SK-N-SH treated with all-trans-retinoic acid at 6 μM for 48 hours (cell line): ENCODE measurements around the gene CMTM3.

Source experiments
- RARB ChIP-seq: fragments of 250-450 bp; sonication (Bioruptor Pico); IDR thresholded peaks from 2 replicates; pipeline ENCODE4 v1.8.0; 2021; ENCODE audit warnings: mild to moderate bottlenecking, moderate library complexity
- TCF4 ChIP-seq: fragments of 250-450 bp; sonication (Bioruptor Pico); IDR thresholded peaks from 2 replicates; pipeline ENCODE4 v1.8.0; 2021; ENCODE audit warnings: mild to moderate bottlenecking, moderate library complexity, borderline replicate concordance
- ZFP3 ChIP-seq: fragments of 250-450 bp; sonication (Bioruptor Pico); IDR thresholded peaks from 2 replicates; pipeline ENCODE4 v1.5.0; 2020; ENCODE audit warnings: mild to moderate bottlenecking, moderate library complexity
- TF ChIP-seq, protein P1 (sequence below): fragments of 250-450 bp; sonication (Bioruptor Pico); IDR thresholded peaks from 2 replicates; pipeline ENCODE4 v1.5.1; 2021; ENCODE audit warnings: mild to moderate bottlenecking, moderate library complexity
- TF ChIP-seq, protein P2 (sequence below): fragments of 250-450 bp; sonication (Bioruptor Pico); IDR thresholded peaks from 2 replicates; pipeline ENCODE4 v1.5.1; 2020; ENCODE audit warnings: low read depth, mild to moderate bottlenecking, moderate library complexity
- TF ChIP-seq, protein P3 (sequence below): fragments of 250-450 bp; sonication (Bioruptor Pico); IDR thresholded peaks from 2 replicates; pipeline ENCODE4 v1.5.0; 2020; ENCODE audit warnings: mild to moderate bottlenecking, moderate library complexity

DNA sequence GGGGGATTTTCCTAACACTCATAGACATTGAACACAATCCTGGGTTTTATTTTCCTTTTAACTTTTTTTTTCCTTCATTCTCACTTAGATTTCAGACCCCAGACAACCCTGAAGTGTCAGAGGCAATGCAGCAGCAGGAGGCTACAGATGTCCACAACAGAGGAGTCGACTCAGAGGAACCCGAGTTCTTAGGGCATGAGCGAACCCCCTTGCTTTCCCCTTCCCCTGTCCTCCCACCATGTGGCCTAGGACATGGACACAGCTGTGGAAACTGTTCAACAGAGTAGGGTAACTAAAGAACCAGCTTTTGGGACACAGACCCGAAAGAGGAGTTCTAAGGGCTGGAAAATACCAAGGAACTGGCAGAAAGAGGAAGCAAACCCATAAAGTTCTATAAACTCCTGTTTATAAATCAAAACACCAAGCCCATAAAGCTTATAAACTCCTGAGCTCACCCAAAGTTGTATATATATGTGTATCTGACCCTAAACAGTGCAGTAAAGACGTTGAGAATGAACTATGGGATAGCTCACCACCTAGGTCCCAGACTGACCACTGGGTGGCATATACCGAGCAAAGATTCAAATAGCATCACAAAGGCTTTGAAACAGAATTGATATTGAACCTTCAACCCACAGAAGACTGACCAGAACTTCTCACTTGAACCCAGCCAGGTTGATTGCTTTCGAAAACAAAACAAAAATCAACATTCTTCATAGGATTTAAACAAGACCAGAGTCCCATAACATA lies 58.1 kb downstream of the CMTM3 start:
- TF ChIP-seq, protein P1, sequence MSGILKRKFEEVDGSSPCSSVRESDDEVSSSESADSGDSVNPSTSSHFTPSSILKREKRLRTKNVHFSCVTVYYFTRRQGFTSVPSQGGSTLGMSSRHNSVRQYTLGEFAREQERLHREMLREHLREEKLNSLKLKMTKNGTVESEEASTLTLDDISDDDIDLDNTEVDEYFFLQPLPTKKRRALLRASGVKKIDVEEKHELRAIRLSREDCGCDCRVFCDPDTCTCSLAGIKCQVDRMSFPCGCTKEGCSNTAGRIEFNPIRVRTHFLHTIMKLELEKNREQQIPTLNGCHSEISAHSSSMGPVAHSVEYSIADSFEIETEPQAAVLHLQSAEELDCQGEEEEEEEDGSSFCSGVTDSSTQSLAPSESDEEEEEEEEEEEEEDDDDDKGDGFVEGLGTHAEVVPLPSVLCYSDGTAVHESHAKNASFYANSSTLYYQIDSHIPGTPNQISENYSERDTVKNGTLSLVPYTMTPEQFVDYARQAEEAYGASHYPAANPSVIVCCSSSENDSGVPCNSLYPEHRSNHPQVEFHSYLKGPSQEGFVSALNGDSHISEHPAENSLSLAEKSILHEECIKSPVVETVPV, result no peak
- TF ChIP-seq TCF4 (no peak), ZFP3 (CRISPR knock-in tag) (no peak), RARB (CRISPR knock-in tag) (no peak)
- TF ChIP-seq, protein P2, sequence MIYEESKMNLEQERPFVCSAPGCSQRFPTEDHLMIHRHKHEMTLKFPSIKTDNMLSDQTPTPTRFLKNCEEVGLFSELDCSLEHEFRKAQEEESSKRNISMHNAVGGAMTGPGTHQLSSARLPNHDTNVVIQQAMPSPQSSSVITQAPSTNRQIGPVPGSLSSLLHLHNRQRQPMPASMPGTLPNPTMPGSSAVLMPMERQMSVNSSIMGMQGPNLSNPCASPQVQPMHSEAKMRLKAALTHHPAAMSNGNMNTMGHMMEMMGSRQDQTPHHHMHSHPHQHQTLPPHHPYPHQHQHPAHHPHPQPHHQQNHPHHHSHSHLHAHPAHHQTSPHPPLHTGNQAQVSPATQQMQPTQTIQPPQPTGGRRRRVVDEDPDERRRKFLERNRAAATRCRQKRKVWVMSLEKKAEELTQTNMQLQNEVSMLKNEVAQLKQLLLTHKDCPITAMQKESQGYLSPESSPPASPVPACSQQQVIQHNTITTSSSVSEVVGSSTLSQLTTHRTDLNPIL (CRISPR knock-in tag), result no peak
- TF ChIP-seq, protein P3, sequence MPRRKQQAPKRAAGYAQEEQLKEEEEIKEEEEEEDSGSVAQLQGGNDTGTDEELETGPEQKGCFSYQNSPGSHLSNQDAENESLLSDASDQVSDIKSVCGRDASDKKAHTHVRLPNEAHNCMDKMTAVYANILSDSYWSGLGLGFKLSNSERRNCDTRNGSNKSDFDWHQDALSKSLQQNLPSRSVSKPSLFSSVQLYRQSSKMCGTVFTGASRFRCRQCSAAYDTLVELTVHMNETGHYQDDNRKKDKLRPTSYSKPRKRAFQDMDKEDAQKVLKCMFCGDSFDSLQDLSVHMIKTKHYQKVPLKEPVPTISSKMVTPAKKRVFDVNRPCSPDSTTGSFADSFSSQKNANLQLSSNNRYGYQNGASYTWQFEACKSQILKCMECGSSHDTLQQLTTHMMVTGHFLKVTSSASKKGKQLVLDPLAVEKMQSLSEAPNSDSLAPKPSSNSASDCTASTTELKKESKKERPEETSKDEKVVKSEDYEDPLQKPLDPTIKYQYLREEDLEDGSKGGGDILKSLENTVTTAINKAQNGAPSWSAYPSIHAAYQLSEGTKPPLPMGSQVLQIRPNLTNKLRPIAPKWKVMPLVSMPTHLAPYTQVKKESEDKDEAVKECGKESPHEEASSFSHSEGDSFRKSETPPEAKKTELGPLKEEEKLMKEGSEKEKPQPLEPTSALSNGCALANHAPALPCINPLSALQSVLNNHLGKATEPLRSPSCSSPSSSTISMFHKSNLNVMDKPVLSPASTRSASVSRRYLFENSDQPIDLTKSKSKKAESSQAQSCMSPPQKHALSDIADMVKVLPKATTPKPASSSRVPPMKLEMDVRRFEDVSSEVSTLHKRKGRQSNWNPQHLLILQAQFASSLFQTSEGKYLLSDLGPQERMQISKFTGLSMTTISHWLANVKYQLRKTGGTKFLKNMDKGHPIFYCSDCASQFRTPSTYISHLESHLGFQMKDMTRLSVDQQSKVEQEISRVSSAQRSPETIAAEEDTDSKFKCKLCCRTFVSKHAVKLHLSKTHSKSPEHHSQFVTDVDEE (CRISPR knock-in tag), result no peak
